Right atrium auricular region (tissue), 2 donors: Measurements from ENCODE around the gene RASAL2. TPM values are rescaled to one million over a fixed set of nuclear protein-coding genes. Genes with fewer than 3 reads are reported as not detected.

Experiments used
- DNase-seq: peaks from one replicate; pipeline ENCODE4 v3.0.0-alpha.2; 2019; ENCODE audit warnings: low spot score
- H3K27ac ChIP-seq, 2 donors: fragments of 200-600 bp; sonication (generic); 1 replicate in 1 of 2; 2 replicates in 1 of 2; pipeline ENCODE4 v1.5.1; 2016 to 2019
- H3K27me3 ChIP-seq, 2 donors: fragments of 200-600 bp; sonication (generic); one replicate each; pipeline versions ENCODE4 v1.5.1 to v1.6.0; 2017 to 2019
- H3K36me3 ChIP-seq: fragments of 200-600 bp; sonication (generic); one replicate; pipeline ENCODE4 v1.5.1; 2016
- H3K4me1 ChIP-seq, 2 donors: fragments of 200-600 bp; sonication (generic); one replicate each; pipeline versions ENCODE4 v1.5.1 to v1.6.0; 2017 to 2019
- H3K4me3 ChIP-seq, 2 donors: fragments of 200-600 bp; sonication (generic); 1 replicate in 1 of 2; 2 replicates in 1 of 2; pipeline ENCODE4 v1.5.1; 2017 to 2019; ENCODE audit warnings: mild to moderate bottlenecking in 1 of 2, moderate library complexity in 1 of 2
- H3K9me3 ChIP-seq, 2 donors: fragments of 200-600 bp; sonication (generic); one replicate each; pipeline ENCODE4 v1.5.1; 2019
- total RNA-seq, 2 donors: library from RNA; depleted of rRNA; stranded (reverse); fragments of >200 nt; gene quantifications; one replicate each; pipeline ENCODE4 v1.1.0, GENCODE V29; 2016
- TF ChIP-seq, protein P1 (sequence below), 2 donors: fragments of 200-600 bp; sonication (generic); IDR thresholded peaks; one replicate each; pipeline ENCODE4 v1.5.1; 2019; ENCODE audit warnings: antibody characterized with exemption in 2 of 2

Gene RASAL2
- 10 to 100 TPM; 34.1 to 44.7 TPM for total RNA-seq

DNA sequence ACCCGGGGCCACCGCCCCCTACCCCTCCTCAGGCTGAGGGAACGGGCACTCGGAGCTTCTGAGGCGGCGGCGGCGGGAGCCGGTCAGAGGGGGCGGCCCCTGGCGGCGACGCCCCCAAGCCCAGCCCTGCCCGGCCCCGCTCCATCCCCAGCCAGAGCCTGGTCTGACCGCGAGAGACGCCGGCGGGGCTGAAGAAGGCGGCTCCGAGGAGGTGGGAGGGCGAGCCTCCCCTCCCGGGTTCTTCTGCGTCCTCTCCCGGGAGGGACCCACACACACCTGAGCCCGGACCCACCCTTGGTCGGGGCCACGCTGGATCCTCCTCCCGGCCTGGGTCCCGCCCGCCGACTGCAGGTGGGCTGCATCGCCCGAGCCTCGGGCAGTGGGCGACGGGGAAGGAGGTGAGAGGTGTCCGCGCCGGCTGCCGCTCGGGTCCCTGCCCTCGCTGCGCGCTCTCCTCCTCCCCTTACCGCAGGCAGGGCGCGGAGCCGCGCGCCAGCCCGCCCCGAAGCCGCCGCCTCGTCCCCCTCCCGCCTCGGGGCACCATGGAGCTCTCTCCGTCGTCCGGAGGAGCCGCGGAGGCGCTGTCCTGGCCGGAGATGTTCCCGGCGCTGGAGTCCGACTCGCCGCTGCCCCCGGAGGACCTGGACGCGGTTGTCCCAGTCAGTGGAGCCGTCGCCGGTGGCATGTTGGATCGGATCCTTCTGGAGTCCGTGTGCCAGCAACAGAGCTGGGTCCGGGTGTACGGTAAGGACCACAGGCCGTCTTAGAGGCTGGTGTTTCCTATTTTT lies at the start of gene RASAL2:
RASAL2 (plus strand) TSS at position 154 of the 788 bp plus-strand sequence; CDS start at position 543, 389 bp downstream.
- H3K4me1 ChIP-seq, result peaks cover 0 to 40% of the 10 kb centered on the region in 2 donors
- TF ChIP-seq, protein P1, sequence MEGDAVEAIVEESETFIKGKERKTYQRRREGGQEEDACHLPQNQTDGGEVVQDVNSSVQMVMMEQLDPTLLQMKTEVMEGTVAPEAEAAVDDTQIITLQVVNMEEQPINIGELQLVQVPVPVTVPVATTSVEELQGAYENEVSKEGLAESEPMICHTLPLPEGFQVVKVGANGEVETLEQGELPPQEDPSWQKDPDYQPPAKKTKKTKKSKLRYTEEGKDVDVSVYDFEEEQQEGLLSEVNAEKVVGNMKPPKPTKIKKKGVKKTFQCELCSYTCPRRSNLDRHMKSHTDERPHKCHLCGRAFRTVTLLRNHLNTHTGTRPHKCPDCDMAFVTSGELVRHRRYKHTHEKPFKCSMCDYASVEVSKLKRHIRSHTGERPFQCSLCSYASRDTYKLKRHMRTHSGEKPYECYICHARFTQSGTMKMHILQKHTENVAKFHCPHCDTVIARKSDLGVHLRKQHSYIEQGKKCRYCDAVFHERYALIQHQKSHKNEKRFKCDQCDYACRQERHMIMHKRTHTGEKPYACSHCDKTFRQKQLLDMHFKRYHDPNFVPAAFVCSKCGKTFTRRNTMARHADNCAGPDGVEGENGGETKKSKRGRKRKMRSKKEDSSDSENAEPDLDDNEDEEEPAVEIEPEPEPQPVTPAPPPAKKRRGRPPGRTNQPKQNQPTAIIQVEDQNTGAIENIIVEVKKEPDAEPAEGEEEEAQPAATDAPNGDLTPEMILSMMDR (IDR thresholded peaks at IDR 0.05), result peak in 1 of 2 donors; percentile 9

DNA sequence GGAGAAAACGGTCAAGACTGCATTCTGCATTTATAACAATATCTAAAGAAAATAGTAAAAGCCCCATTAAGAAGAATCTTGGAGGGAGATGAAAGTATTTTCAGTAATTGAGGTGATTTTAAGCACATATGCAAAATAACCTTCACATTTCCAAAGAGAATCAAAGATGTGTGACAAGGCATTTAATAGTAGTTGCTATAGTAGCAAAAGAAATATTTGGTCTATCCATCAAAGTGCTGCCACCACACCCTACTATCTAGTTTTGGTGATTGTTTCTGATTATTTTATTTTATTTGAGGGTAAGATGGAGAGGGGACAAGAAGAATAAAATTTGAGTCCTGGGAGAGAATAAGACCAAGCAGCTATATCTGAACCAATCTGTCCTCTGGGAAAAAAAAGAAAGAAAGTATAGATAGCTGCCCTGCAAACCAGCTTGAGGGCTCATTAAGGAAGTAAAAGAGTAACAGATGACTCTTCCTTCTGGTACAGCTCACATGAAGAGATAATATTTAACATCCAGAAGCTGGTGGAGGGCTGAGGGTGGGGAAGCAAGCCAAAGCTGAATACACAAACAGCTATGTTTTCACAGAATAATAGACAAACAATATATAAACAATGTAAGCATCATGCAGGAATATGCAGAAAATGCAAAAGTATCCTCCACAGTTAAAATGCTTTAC lies 47.2 kb upstream of the RASAL2 start:
- no peak overlapping the region for H3K27ac ChIP-seq
- no peak overlapping the region for H3K4me3 ChIP-seq
- TF ChIP-seq, protein P1 (IDR thresholded peaks at IDR 0.05), result no peak
- no peak for DNase-seq
- H3K4me1 ChIP-seq, result peaks cover 0 to 20% of the 10 kb centered on the region in 2 donors
- no peaks in the 10 kb centered on the region for H3K9me3 ChIP-seq
- no peaks in the 10 kb centered on the region for H3K27me3 ChIP-seq
- no peaks in the 10 kb centered on the region for H3K36me3 ChIP-seq

More for the DNA sequence above, at the start of gene RASAL2:
- peak within 1 kb of the TSS; percentile 82 to 96 for H3K4me3 ChIP-seq
- H3K27me3 ChIP-seq, result no peaks in the 10 kb centered on the region
- no peaks in the 10 kb centered on the region for H3K36me3 ChIP-seq
- peak; percentile 67 for DNase-seq
- peak within 1 kb of the TSS; percentile 93 to 94 for H3K27ac ChIP-seq
- H3K9me3 ChIP-seq, result no peaks in the 10 kb centered on the region

DNA sequence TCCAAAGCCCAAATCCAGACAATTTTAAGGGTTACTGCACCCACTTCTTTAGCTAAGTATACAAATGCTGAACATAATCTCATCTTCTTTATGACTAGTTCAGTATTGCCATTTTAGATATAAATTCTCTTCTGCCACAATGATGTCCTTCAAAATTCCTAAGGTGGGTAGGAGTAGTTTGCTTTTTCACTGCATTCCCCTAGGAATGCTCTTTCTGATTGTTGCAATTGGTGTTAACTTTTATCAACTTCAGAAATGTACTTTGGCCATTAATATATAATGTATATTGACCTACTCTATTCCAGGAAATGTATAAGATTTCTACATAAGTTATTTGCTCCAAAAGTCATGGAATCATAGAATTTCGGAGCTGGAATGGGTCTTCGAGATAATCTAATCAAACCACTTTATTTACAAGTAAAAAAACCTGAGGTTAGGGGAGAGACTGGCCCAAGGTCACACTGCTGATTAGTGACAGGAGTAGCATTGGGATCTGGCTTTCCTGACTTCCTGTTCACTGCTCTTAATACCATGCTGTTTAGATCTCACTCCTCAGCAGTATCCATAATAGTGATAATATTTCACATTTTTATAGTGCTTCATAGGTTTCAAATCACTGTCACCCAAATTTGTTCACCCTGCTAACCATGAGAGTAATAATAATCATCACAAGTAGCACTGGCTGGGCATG lies 46.4 kb upstream of the RASAL2 start:
- DNase-seq, result no peak
- no peaks in the 10 kb centered on the region for H3K36me3 ChIP-seq
- TF ChIP-seq, protein P1 (IDR thresholded peaks at IDR 0.05), result no peak
- H3K27ac ChIP-seq, result no peak overlapping the region
- no peak overlapping the region for H3K4me3 ChIP-seq
- H3K27me3 ChIP-seq, result no peaks in the 10 kb centered on the region
- no peaks in the 10 kb centered on the region for H3K9me3 ChIP-seq
- H3K4me1 ChIP-seq, result peaks cover 0 to 21% of the 10 kb centered on the region in 2 donors

DNA sequence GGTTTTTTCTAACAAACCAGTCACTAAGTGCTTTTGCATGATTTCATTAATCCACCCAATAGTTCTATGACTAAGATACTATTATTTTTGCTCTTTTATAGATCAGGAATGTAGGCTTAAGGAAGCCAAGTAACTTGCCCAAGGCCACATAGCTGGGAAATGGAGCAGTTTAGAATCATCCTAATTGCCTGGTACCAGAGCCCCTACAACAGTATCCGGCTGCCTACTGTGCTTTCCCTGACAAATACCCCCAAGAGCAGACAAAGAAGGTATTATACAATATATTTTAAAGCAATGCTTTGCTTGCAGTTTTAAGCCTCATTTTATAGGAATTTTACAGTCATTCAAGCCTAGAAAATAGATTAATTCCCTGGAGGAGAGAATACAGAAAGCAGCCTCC lies 45.5 kb upstream of the RASAL2 start:
- Histone ChIP-seq H3K36me3 (no peaks in the 10 kb centered on the region), H3K27me3 (no peaks in the 10 kb centered on the region), H3K4me1 (peaks cover 0 to 26% of the 10 kb centered on the region in 2 donors), H3K27ac (no peak overlapping the region), H3K4me3 (no peak overlapping the region), H3K9me3 (no peaks in the 10 kb centered on the region)
- no peak for DNase-seq
- TF ChIP-seq, protein P1 (IDR thresholded peaks at IDR 0.05), result no peak

DNA sequence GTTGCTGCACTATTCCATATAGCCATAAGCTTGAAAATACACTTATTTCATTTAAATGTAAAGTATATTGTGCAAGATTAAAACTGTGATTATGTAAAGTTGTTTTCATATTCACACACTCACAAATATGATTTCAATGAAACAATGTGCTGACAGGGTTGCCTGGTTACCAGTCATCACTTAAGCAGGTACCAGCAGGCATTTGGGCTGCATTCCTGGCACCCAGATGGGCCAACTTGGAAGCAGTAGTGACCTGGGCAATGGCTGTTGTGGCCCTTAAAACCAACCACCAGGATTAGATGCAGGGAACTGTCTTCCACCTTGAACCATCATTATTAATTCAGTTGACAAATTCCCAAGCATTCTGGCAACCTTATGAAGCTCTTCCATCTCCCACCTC lies 45.0 kb upstream of the RASAL2 start:
- TF ChIP-seq, protein P1 (IDR thresholded peaks at IDR 0.05), result no peak
- Histone ChIP-seq H3K27me3 (no peaks in the 10 kb centered on the region), H3K4me3 (no peak overlapping the region), H3K27ac (no peak overlapping the region), H3K4me1 (peaks cover 0 to 26% of the 10 kb centered on the region in 2 donors), H3K36me3 (no peaks in the 10 kb centered on the region), H3K9me3 (no peaks in the 10 kb centered on the region)
- no peak for DNase-seq
